ENCODE data around the gene UNC5B.

Gene UNC5B

GRCh38 chr10:71320592-71320991, 108.2 kb downstream of the UNC5B start:
- Histone ChIP-seq H3K4me1 (peaks cover 0 to 18% (median 12%) of the 10 kb centered on the region in 4 donors), H3K27ac (no peak overlapping the region), H3K9me3 (no peaks in the 10 kb centered on the region), H3K27me3 (no peaks in the 10 kb centered on the region), H3K4me3 (no peak overlapping the region), H3K36me3 (peaks cover 0 to 31% (median 13%) of the 10 kb centered on the region in 3 donors)
- TF ChIP-seq, protein P1, sequence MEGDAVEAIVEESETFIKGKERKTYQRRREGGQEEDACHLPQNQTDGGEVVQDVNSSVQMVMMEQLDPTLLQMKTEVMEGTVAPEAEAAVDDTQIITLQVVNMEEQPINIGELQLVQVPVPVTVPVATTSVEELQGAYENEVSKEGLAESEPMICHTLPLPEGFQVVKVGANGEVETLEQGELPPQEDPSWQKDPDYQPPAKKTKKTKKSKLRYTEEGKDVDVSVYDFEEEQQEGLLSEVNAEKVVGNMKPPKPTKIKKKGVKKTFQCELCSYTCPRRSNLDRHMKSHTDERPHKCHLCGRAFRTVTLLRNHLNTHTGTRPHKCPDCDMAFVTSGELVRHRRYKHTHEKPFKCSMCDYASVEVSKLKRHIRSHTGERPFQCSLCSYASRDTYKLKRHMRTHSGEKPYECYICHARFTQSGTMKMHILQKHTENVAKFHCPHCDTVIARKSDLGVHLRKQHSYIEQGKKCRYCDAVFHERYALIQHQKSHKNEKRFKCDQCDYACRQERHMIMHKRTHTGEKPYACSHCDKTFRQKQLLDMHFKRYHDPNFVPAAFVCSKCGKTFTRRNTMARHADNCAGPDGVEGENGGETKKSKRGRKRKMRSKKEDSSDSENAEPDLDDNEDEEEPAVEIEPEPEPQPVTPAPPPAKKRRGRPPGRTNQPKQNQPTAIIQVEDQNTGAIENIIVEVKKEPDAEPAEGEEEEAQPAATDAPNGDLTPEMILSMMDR (IDR thresholded peaks at IDR 0.05) = no peak
- DNase-seq = no peak
- intact Hi-C loops (cut with DNase I; ENCODE audit: low total_unique reads) = loop anchor here (5.0 kb wide), 1 partner anchor 57 kb away; no protein-coding TSS in a partner anchor

- TF ChIP-seq, protein P1 (IDR thresholded peaks at IDR 0.05) = no peak
- intact Hi-C loops (cut with DNase I; ENCODE audit: low total_unique reads) = loop anchor here (5.0 kb wide), 1 partner anchor 56 kb away; no protein-coding TSS in a partner anchor
- H3K27me3 ChIP-seq = no peaks in the 10 kb centered on the region
- no peak overlapping the region for H3K4me3 ChIP-seq
- H3K36me3 ChIP-seq = peaks cover 0 to 32% (median 16%) of the 10 kb centered on the region in 3 donors
- peaks cover 0 to 18% (median 12%) of the 10 kb centered on the region in 4 donors for H3K4me1 ChIP-seq
- no peak overlapping the region for H3K27ac ChIP-seq
- no peak for DNase-seq
- H3K9me3 ChIP-seq = no peaks in the 10 kb centered on the region
These were observed 109.0 kb downstream of the UNC5B start for GRCh38 chr10:71321386-71321785.

DNA sequence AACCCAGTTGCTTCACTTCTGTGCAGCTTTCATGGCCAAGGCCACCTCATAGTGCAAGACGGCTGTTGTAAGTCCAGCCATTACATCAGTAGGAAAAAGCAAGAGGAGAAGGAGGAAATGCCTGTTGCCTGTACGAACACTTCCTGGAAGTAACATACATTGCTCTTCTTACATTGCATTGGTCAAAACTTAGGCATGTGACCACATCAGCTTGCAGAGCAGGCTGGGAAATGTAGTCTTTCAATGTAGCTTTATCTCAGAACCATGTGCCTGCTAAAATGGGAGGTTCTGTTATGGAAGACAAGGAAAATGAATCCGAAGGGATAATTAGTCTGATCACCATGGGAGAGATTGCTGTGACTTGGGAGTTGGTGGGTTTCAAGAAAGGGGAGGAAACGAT, 111.0 kb downstream of the UNC5B start:
- TF ChIP-seq, protein P1 (IDR thresholded peaks at IDR 0.05) = no peak
- H3K4me3 ChIP-seq = no peak overlapping the region
- no peaks in the 10 kb centered on the region for H3K9me3 ChIP-seq
- intact Hi-C loops (cut with DNase I; ENCODE audit: low total_unique reads) = loop anchor here (5.0 kb wide), 1 partner anchor 54 kb away; no protein-coding TSS in a partner anchor
- H3K27ac ChIP-seq = no peak overlapping the region
- no peaks in the 10 kb centered on the region for H3K27me3 ChIP-seq
- peaks cover 0 to 18% (median 12%) of the 10 kb centered on the region in 4 donors for H3K4me1 ChIP-seq
- H3K36me3 ChIP-seq = peaks cover 0 to 50% (median 27%) of the 10 kb centered on the region in 3 donors
- DNase-seq = no peak

GRCh38 chr10:71324743-71325142, 112.4 kb downstream of the UNC5B start:
- H3K9me3 ChIP-seq = no peaks in the 10 kb centered on the region
- H3K4me3 ChIP-seq = no peak overlapping the region
- TF ChIP-seq, protein P1 (IDR thresholded peaks at IDR 0.05) = no peak
- DNase-seq = no peak
- peaks cover 0 to 10% (median 5%) of the 10 kb centered on the region in 4 donors for H3K4me1 ChIP-seq
- no peak overlapping the region for H3K27ac ChIP-seq
- H3K36me3 ChIP-seq = peaks cover 0 to 51% (median 27%) of the 10 kb centered on the region in 3 donors
- H3K27me3 ChIP-seq = no peaks in the 10 kb centered on the region
- intact Hi-C loops (cut with DNase I; ENCODE audit: low total_unique reads) = loop anchor here (5.0 kb wide), 2 partner anchors 53 to 68 kb away; no protein-coding TSS in a partner anchor

DNA sequence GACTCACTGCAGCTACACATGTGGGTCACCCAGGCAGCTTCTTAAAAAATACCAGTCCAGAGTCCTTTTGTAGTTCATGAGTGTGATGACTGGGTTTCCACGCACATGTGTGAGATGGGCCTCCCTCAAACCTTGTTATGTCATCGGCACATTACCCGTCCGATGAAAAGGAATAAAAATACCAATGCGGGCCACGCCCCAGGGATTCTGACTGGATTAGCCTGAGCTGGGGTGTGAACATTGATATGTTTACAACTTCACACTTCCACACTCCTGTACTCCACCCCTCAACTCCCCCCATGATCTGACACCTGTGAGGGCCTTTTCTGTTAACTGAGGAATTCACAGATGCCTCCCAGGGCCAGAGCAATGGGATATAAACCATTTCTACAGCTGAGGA, 112.9 kb downstream of the UNC5B start:
- peaks cover 0 to 5% (median under 1%) of the 10 kb centered on the region in 4 donors for H3K4me1 ChIP-seq
- TF ChIP-seq, protein P1 (IDR thresholded peaks at IDR 0.05) = no peak
- H3K27me3 ChIP-seq = no peaks in the 10 kb centered on the region
- H3K9me3 ChIP-seq = no peaks in the 10 kb centered on the region
- no peak for DNase-seq
- peaks cover 0 to 51% (median 27%) of the 10 kb centered on the region in 3 donors for H3K36me3 ChIP-seq
- H3K27ac ChIP-seq = no peak overlapping the region
- intact Hi-C loops (cut with DNase I; ENCODE audit: low total_unique reads) = loop anchor here (5.0 kb wide), 1 partner anchor 67 kb away; no protein-coding TSS in a partner anchor
- no peak overlapping the region for H3K4me3 ChIP-seq

All from tibial artery (tissue), 4 donors.